ENCODE data around the gene IGFL3. TPM values are rescaled to one million over a fixed set of nuclear protein-coding genes. Genes with fewer than 3 reads are reported as not detected.

Gene IGFL3
- total and polyA plus RNA-seq, 9 donors = not detected

DNA sequence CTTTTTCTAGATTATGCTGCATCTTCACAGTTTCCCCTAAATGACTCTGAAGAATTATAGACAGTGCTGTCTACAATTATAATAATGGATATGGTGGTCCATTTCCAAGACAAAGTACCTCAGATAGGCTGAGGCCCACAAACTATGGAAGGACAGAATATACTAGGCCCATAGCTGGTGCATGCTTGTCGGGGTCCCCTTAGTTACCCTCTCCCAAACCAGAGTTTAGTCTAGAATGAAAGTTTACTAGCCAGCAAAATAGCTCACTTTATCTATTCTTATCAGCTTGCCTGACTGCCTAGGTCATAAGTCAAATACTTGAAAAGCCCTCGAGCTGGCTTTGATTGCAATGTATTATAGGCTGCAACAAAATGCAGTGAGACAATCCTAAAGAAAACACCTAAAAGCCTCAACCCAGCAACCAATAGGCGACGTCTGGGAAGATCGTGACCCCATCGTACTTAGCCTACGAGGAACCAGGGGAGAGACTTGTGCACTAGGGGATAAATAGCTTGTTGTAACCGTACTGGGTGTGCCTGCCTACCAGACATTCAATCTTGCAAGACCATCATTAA, 22.8 kb upstream of the IGFL3 start:
- WGBS (ENCODE audit: insufficient coverage) = 65% methylated on average over 4 of the region's 8 CpGs
- Histone ChIP-seq H3K27ac (ENCODE audit: low read length) (no peak overlapping the region), H3K4me1 (ENCODE audit: control insufficient read depth, insufficient read depth, low read length) (no peaks in the 10 kb centered on the region), H3K9me3 (replicated peaks; ENCODE audit: control insufficient read depth, low read depth, low read length) (no peaks in the 10 kb centered on the region), H3K4me3 (ENCODE audit: low read length) (no peak overlapping the region), H3K27me3 (ENCODE audit: control insufficient read depth, insufficient read depth, low read length) (peaks cover 9% of the 10 kb centered on the region), H3K36me3 (ENCODE audit: control insufficient read depth, insufficient read depth, low read length) (no peaks in the 10 kb centered on the region)
- no peak for DNase-seq

DNA sequence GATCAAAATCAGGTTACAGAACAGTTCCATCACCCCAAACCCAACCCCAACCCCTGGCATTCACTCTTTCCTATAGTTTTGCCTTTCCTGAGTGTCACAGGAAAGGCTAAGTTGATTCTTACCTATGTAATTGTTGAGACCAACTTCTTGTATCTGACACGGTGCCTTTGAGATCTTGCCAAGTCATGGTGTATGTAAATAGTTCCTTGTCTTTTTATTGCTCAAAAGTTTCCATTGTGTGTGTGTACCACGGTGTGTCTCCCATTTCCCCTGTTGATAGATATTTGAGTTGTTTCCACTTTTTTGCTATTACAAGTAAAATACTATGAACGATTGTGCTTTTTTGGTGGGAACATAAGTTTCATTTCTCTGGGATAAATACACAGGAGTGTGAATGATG, 20.3 kb upstream of the IGFL3 start:
- Histone ChIP-seq H3K27me3 (ENCODE audit: control insufficient read depth, insufficient read depth, low read length) (peaks cover 8% of the 10 kb centered on the region), H3K27ac (ENCODE audit: low read length) (no peak overlapping the region), H3K4me1 (ENCODE audit: control insufficient read depth, insufficient read depth, low read length) (no peaks in the 10 kb centered on the region), H3K9me3 (replicated peaks; ENCODE audit: control insufficient read depth, low read depth, low read length) (no peaks in the 10 kb centered on the region), H3K4me3 (ENCODE audit: low read length) (no peak overlapping the region), H3K36me3 (ENCODE audit: control insufficient read depth, insufficient read depth, low read length) (no peaks in the 10 kb centered on the region)
- no CpG with 5 or more reads among the region's 3 CpGs for WGBS (ENCODE audit: insufficient coverage)
- DNase-seq = no peak

DNA sequence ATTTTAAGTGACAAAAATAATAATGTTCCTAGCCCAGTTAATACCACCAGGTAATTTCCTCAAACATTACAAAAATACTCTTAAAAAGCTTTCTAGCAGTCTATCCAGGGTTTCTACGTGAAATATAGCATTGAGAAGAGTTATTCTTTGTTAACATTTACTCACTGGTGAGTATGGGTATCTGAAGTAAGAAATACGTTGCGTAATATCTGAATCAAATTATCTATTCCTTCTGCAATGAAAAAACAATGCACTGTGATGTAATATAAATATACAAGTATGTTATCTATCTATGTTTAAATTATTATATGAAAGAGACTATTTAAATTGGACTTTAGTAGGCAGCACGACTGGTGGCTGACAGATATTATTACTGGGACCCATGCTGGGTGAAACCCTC, 17.8 kb upstream of the IGFL3 start:
- no CpG with 5 or more reads among the region's 4 CpGs for WGBS (ENCODE audit: insufficient coverage)

DNA sequence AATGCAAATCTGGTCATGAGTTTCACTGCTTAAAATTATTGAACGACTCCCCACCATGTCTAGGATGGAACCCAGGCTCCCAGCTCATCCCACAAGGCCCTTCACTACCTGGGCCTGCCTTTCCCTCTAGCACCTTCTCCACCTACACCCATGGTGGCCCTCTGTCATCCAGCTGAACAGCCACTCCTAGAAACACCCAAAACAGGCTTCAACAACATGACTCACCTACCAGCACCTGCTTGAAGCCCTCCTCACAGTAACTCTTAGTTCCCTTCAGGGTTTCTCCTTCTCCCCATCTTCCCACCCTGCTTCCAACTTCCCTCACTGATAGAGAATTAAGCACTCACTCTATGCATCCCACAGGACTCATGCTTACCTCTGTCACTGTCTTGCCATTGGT, 16.9 kb upstream of the IGFL3 start:
- Histone ChIP-seq H3K27me3 (ENCODE audit: control insufficient read depth, insufficient read depth, low read length) (peaks cover 7% of the 10 kb centered on the region), H3K4me1 (ENCODE audit: control insufficient read depth, insufficient read depth, low read length) (no peaks in the 10 kb centered on the region), H3K4me3 (ENCODE audit: low read length) (no peak overlapping the region), H3K36me3 (ENCODE audit: control insufficient read depth, insufficient read depth, low read length) (no peaks in the 10 kb centered on the region), H3K9me3 (replicated peaks; ENCODE audit: control insufficient read depth, low read depth, low read length) (no peaks in the 10 kb centered on the region), H3K27ac (ENCODE audit: low read length) (no peak overlapping the region)
- WGBS (ENCODE audit: insufficient coverage) = 57% methylated on average over 1 of the region's 1 CpG
- DNase-seq = no peak

More for the DNA sequence above, 17.8 kb upstream of the IGFL3 start:
- Histone ChIP-seq H3K27me3 (ENCODE audit: control insufficient read depth, insufficient read depth, low read length) (peaks cover 7% of the 10 kb centered on the region), H3K36me3 (ENCODE audit: control insufficient read depth, insufficient read depth, low read length) (no peaks in the 10 kb centered on the region), H3K27ac (ENCODE audit: low read length) (no peak overlapping the region), H3K9me3 (replicated peaks; ENCODE audit: control insufficient read depth, low read depth, low read length) (no peaks in the 10 kb centered on the region), H3K4me3 (ENCODE audit: low read length) (no peak overlapping the region), H3K4me1 (ENCODE audit: control insufficient read depth, insufficient read depth, low read length) (no peaks in the 10 kb centered on the region)
- no peak for DNase-seq

DNA sequence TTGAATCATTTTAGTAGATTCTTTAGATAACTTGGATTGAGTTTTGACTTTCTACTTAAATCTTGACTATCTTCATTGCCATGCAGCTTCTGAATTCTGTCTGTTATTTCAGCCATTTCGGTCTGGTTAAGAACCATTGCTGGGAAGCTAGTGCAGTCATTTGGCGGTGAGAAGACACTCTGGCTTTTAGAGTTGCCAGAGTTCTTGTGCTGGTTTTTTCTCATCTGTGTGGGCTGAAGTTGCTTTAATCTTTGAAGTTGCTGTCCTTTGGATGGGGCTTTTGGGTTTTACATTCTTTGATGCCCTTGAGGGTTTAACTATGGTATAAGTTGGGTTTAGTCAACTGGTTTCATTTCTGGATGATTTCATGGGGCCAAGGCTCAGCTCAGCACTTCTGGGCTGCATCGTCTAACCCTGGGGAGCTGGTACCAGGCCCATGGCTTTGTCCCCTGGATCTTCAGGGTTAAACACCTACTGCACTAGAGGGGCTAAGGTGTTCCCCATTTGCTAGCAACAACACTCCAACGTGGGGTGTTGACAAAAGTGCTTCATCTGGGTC, 13.5 kb upstream of the IGFL3 start:
- H3K36me3 ChIP-seq (ENCODE audit: control insufficient read depth, insufficient read depth, low read length) = no peaks in the 10 kb centered on the region
- no peaks in the 10 kb centered on the region for H3K9me3 ChIP-seq (replicated peaks; ENCODE audit: control insufficient read depth, low read depth, low read length)
- 83% methylated on average over 3 of the region's 4 CpGs for WGBS (ENCODE audit: insufficient coverage)
- H3K27me3 ChIP-seq (ENCODE audit: control insufficient read depth, insufficient read depth, low read length) = peaks cover 3% of the 10 kb centered on the region
- H3K4me1 ChIP-seq (ENCODE audit: control insufficient read depth, insufficient read depth, low read length) = peaks cover 9% of the 10 kb centered on the region
- no peak overlapping the region for H3K4me3 ChIP-seq (ENCODE audit: low read length)
- no peak for DNase-seq
- H3K27ac ChIP-seq (ENCODE audit: low read length) = no peak overlapping the region

DNA sequence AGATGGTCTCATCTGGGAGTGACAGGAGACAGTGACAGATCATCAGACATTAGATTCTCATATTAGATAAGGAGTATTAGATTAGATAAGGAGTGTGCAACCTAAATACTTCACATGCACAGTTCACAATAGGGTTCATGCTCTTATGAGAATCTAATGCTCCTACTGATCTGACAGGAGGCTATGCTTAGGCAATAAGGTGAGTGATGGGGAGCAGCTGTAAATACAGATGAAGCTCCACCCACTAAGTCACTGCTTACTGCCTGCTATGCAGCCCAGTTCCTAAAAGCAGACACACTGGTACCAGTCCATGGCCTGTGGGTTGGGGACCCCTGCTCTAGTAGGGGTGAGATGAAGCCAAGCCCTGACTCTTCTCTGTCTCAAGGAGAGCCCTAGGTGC, 10.0 kb upstream of the IGFL3 start:
- no peaks in the 10 kb centered on the region for H3K9me3 ChIP-seq (replicated peaks; ENCODE audit: control insufficient read depth, low read depth, low read length)
- no peaks in the 10 kb centered on the region for H3K36me3 ChIP-seq (ENCODE audit: control insufficient read depth, insufficient read depth, low read length)
- no peak overlapping the region for H3K4me3 ChIP-seq (ENCODE audit: low read length)
- DNase-seq = peak; percentile 15
- peaks cover 3% of the 10 kb centered on the region for H3K27me3 ChIP-seq (ENCODE audit: control insufficient read depth, insufficient read depth, low read length)
- peaks cover 12% of the 10 kb centered on the region for H3K4me1 ChIP-seq (ENCODE audit: control insufficient read depth, insufficient read depth, low read length)
- H3K27ac ChIP-seq (ENCODE audit: low read length) = no peak overlapping the region

DNA sequence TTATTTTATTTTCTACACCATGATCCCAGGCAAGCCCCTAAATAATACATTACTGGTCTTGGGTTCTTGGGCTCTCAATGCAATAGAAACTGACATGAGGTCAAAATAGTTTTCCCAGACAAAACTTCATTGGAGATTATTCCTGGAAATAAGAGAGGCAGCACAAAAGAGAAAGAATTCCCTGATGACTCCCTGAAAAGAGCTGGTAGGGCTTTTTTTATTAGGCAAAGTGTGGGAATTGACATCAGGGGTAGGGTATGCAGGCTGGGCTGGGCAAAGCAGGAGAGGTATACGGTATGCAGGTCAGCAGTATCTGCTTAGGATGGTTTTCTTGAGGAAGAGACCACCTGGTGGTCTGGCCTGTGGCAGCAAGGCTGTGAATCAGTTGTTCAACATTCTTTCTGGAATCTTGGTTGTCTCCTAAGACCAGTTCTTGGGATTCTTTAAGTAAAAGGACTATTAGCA, 9.3 kb upstream of the IGFL3 start:
- Histone ChIP-seq H3K27ac (ENCODE audit: low read length) (peak overlapping the region; percentile 33), H3K36me3 (ENCODE audit: control insufficient read depth, insufficient read depth, low read length) (no peaks in the 10 kb centered on the region), H3K27me3 (ENCODE audit: control insufficient read depth, insufficient read depth, low read length) (peaks cover 3% of the 10 kb centered on the region), H3K4me1 (ENCODE audit: control insufficient read depth, insufficient read depth, low read length) (peaks cover 12% of the 10 kb centered on the region), H3K4me3 (ENCODE audit: low read length) (no peak overlapping the region), H3K9me3 (replicated peaks; ENCODE audit: control insufficient read depth, low read depth, low read length) (no peaks in the 10 kb centered on the region)
- no peak for DNase-seq
- whole genome bisulfite sequencing (ENCODE audit: insufficient coverage) = 73% methylated on average over 1 of the region's 1 CpG

DNA sequence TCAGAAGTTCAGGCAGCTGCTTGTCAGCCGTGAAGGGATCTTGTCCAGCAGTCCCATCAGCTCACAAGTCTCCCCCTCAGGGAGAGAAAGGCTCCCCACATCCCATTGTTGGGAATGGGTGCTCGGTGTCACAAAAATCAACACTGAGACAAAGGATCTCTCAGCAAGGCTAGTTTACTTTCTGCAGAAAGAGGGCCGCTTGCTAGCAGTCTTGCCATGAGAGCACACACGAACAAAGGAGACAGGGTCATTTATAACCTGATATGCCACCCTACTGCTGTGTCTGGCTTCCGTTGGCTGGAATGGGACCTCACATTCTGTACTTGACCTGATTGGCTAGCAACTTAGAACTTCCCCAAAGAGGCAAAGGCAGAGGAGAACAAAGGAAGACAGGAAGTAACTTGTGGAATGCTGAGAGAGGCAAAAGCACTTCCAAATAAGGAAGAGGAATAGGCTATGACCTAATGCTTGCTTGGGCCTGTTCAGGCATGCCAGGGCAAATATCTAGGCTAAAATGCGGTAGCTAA, 8.7 kb upstream of the IGFL3 start:
- no peaks in the 10 kb centered on the region for H3K36me3 ChIP-seq (ENCODE audit: control insufficient read depth, insufficient read depth, low read length)
- no peak overlapping the region for H3K4me3 ChIP-seq (ENCODE audit: low read length)
- H3K9me3 ChIP-seq (replicated peaks; ENCODE audit: control insufficient read depth, low read depth, low read length) = no peaks in the 10 kb centered on the region
- peak; percentile 75 for DNase-seq
- peaks cover 12% of the 10 kb centered on the region for H3K4me1 ChIP-seq (ENCODE audit: control insufficient read depth, insufficient read depth, low read length)
- H3K27me3 ChIP-seq (ENCODE audit: control insufficient read depth, insufficient read depth, low read length) = no peaks in the 10 kb centered on the region
- 54% methylated on average over 3 of the region's 6 CpGs for WGBS (ENCODE audit: insufficient coverage)
- peak overlapping the region; percentile 23 for H3K27ac ChIP-seq (ENCODE audit: low read length)

DNA sequence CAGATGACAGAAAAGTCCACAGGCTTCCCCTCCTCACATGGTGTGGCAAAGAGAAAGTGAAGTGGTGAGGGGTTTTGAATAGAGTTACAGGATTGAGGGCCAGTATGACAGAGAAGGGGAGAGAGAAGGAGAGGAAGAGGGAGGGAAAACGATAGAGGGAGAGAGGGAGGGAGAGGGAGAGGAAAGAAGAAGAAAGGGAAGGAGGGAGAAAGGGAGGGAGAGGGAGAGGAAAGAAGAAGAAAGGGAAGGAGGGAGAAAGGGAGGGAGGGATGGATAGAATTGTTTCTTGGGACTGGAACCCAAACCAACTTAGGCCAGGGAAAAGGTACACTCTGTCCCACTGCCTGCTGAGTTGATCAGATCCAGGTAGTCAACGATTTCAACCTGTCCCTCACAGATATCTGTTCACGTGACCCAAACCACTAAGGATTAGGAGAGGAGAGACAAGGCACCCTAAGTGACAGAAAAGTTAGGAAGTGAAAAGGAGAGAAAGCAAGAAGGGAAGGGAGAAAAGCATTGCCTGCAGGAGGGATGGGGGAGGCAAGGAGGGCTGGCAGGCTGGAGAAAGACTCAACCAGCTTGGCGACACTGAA, 8.1 kb upstream of the IGFL3 start:
- no peak overlapping the region for H3K4me3 ChIP-seq (ENCODE audit: low read length)
- H3K36me3 ChIP-seq (ENCODE audit: control insufficient read depth, insufficient read depth, low read length) = no peaks in the 10 kb centered on the region
- 57% methylated on average over 1 of the region's 4 CpGs for WGBS (ENCODE audit: insufficient coverage)
- peaks cover 12% of the 10 kb centered on the region for H3K4me1 ChIP-seq (ENCODE audit: control insufficient read depth, insufficient read depth, low read length)
- H3K27me3 ChIP-seq (ENCODE audit: control insufficient read depth, insufficient read depth, low read length) = no peaks in the 10 kb centered on the region
- H3K27ac ChIP-seq (ENCODE audit: low read length) = peak overlapping the region; percentile 23
- DNase-seq = no peak
- H3K9me3 ChIP-seq (replicated peaks; ENCODE audit: control insufficient read depth, low read depth, low read length) = no peaks in the 10 kb centered on the region

DNA sequence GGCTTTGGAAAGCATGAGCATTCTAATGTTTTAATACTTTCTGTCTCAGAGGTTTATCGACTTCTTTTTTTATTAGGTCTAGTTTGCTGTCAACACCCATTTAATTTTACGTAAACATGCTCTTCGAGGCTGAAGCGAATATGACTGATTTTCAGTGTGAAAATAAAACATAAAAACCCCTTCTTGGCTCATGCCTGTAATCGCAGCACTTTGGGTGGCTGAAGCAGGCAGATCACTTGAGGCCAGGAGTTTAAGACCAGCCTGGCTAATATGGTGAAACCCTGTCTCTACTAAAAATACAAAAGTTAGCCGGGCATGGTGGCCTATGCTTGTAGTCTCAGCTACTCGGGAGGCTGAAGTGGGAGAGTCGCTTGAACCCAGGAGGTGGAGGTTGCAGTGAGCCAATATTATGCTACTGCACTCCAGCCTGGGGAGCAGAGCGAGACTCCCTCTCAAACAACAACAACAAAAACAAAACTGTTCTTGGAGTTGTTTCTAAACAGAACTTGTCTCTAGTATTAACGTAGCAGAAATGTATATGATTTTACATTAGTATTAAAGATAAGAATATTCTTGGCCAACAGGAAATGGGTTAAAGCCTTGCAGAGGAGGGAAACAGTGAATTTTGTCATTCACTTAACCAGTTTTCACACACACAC, 7.1 kb upstream of the IGFL3 start:
- Histone ChIP-seq H3K4me1 (ENCODE audit: control insufficient read depth, insufficient read depth, low read length) (peaks cover 12% of the 10 kb centered on the region), H3K36me3 (ENCODE audit: control insufficient read depth, insufficient read depth, low read length) (no peaks in the 10 kb centered on the region), H3K27me3 (ENCODE audit: control insufficient read depth, insufficient read depth, low read length) (peaks cover 3% of the 10 kb centered on the region), H3K27ac (ENCODE audit: low read length) (no peak overlapping the region), H3K9me3 (replicated peaks; ENCODE audit: control insufficient read depth, low read depth, low read length) (no peaks in the 10 kb centered on the region), H3K4me3 (ENCODE audit: low read length) (no peak overlapping the region)
- no CpG with 5 or more reads among the region's 10 CpGs for WGBS (ENCODE audit: insufficient coverage)
- DNase-seq = no peak
